Measurements from ENCODE around the gene CYB5A.
A peak's percentile ranks its signal among the peaks of the same experiment; 100 is the strongest.
"Not testable (repeated sequence)": the region's sequence is repeated elsewhere in the genome, so short reads cannot be mapped to it uniquely, and the experiment has no call there.

Gene CYB5A

GRCh38 chr18:74285583-74285982 is 6.2 kb downstream of the CYB5A start:
- not testable (repeated sequence) for H3K27ac ChIP-seq (ENCODE audit: low read depth, low read length); H3K4me3 ChIP-seq (ENCODE audit: low read depth, low read length); H3K36me3 ChIP-seq (ENCODE audit: control insufficient read depth, insufficient read depth, low read length); H3K27me3 ChIP-seq (ENCODE audit: control insufficient read depth, insufficient read depth, low read length); H3K9me3 ChIP-seq (ENCODE audit: control insufficient read depth, insufficient read depth, low read depth, low read length); H3K9ac ChIP-seq (ENCODE audit: low read length)
- peaks cover 70% of the 10 kb centered on the region for H3K4me1 ChIP-seq (ENCODE audit: control insufficient read depth, insufficient read depth, low read length)

GRCh38 chr18:74284980-74285355 is 6.8 kb downstream of the CYB5A start:
- H3K36me3 ChIP-seq (ENCODE audit: control insufficient read depth, insufficient read depth, low read length): peaks cover 5% of the 10 kb centered on the region; the same call in 1 of the 2 replicates
- no peaks in the 10 kb centered on the region for H3K9me3 ChIP-seq (ENCODE audit: control insufficient read depth, insufficient read depth, low read depth, low read length)
- H3K4me3 ChIP-seq (ENCODE audit: low read depth, low read length): no peak overlapping the region
- no peak overlapping the region for H3K27ac ChIP-seq (ENCODE audit: low read depth, low read length)
- H3K9ac ChIP-seq (ENCODE audit: low read length): no peak overlapping the region
- peaks cover 72% of the 10 kb centered on the region for H3K4me1 ChIP-seq (ENCODE audit: control insufficient read depth, insufficient read depth, low read length)
- no peaks in the 10 kb centered on the region for H3K27me3 ChIP-seq (ENCODE audit: control insufficient read depth, insufficient read depth, low read length)

GRCh38 chr18:74284191-74284979 is 7.4 kb downstream of the CYB5A start:
- H3K36me3 ChIP-seq (ENCODE audit: control insufficient read depth, insufficient read depth, low read length): peaks cover 5% of the 10 kb centered on the region; the same call in 1 of the 2 replicates
- no peak overlapping the region for H3K9ac ChIP-seq (ENCODE audit: low read length)
- H3K4me3 ChIP-seq (ENCODE audit: low read depth, low read length): no peak overlapping the region
- no peaks in the 10 kb centered on the region for H3K9me3 ChIP-seq (ENCODE audit: control insufficient read depth, insufficient read depth, low read depth, low read length)
- no peak overlapping the region for H3K27ac ChIP-seq (ENCODE audit: low read depth, low read length)
- H3K4me1 ChIP-seq (ENCODE audit: control insufficient read depth, insufficient read depth, low read length): peaks cover 72% of the 10 kb centered on the region
- H3K27me3 ChIP-seq (ENCODE audit: control insufficient read depth, insufficient read depth, low read length): no peaks in the 10 kb centered on the region

- Histone ChIP-seq H3K4me1 (ENCODE audit: control insufficient read depth, insufficient read depth, low read length) (peaks cover 65% of the 10 kb centered on the region), H3K9me3 (ENCODE audit: control insufficient read depth, insufficient read depth, low read depth, low read length) (no peaks in the 10 kb centered on the region), H3K36me3 (ENCODE audit: control insufficient read depth, insufficient read depth, low read length) (peaks cover 7% of the 10 kb centered on the region; the same call in 1 of the 2 replicates), H3K9ac (ENCODE audit: low read length) (peak overlapping the region; percentile 9), H3K27ac (ENCODE audit: low read depth, low read length) (peak overlapping the region; percentile 16; the same call in 1 of the 2 replicates), H3K4me3 (ENCODE audit: low read depth, low read length) (no peak overlapping the region), H3K27me3 (ENCODE audit: control insufficient read depth, insufficient read depth, low read length) (no peaks in the 10 kb centered on the region)
Measured at GRCh38 chr18:74283646-74284045, 8.1 kb downstream of the CYB5A start.

- Histone ChIP-seq H3K4me1 (ENCODE audit: control insufficient read depth, insufficient read depth, low read length) (peaks cover 58% of the 10 kb centered on the region), H3K4me3 (ENCODE audit: low read depth, low read length) (no peak overlapping the region), H3K9me3 (ENCODE audit: control insufficient read depth, insufficient read depth, low read depth, low read length) (no peaks in the 10 kb centered on the region), H3K27me3 (ENCODE audit: control insufficient read depth, insufficient read depth, low read length) (no peaks in the 10 kb centered on the region), H3K36me3 (ENCODE audit: control insufficient read depth, insufficient read depth, low read length) (peaks cover 12% of the 10 kb centered on the region; the same call in 1 of the 2 replicates), H3K27ac (ENCODE audit: low read depth, low read length) (peak overlapping the region; percentile 59; the same call in 1 of the 2 replicates), H3K9ac (ENCODE audit: low read length) (peak overlapping the region; percentile 55)
Measured at GRCh38 chr18:74282755-74283554, 8.8 kb downstream of the CYB5A start.

- Histone ChIP-seq H3K4me3 (ENCODE audit: low read depth, low read length) (no peak overlapping the region), H3K36me3 (ENCODE audit: control insufficient read depth, insufficient read depth, low read length) (peaks cover 19% of the 10 kb centered on the region; the same call in 1 of the 2 replicates), H3K27ac (ENCODE audit: low read depth, low read length) (peak overlapping the region; percentile 59; the same call in 1 of the 2 replicates), H3K9me3 (ENCODE audit: control insufficient read depth, insufficient read depth, low read depth, low read length) (no peaks in the 10 kb centered on the region; the same call in 1 of the 2 replicates), H3K4me1 (ENCODE audit: control insufficient read depth, insufficient read depth, low read length) (peaks cover 51% of the 10 kb centered on the region), H3K9ac (ENCODE audit: low read length) (peak overlapping the region; percentile 55), H3K27me3 (ENCODE audit: control insufficient read depth, insufficient read depth, low read length) (no peaks in the 10 kb centered on the region)
Measured at GRCh38 chr18:74281980-74282754, 9.6 kb downstream of the CYB5A start.

- H3K4me3 ChIP-seq (ENCODE audit: low read depth, low read length): peak overlapping the region; percentile 3; the same call in 1 of the 2 replicates
- no peaks in the 10 kb centered on the region; the same call in 1 of the 2 replicates for H3K9me3 ChIP-seq (ENCODE audit: control insufficient read depth, insufficient read depth, low read depth, low read length)
- H3K4me1 ChIP-seq (ENCODE audit: control insufficient read depth, insufficient read depth, low read length): peaks cover 50% of the 10 kb centered on the region
- H3K27me3 ChIP-seq (ENCODE audit: control insufficient read depth, insufficient read depth, low read length): no peaks in the 10 kb centered on the region
- peaks cover 24% of the 10 kb centered on the region; the same call in 1 of the 2 replicates for H3K36me3 ChIP-seq (ENCODE audit: control insufficient read depth, insufficient read depth, low read length)
- peak overlapping the region; percentile 55 for H3K9ac ChIP-seq (ENCODE audit: low read length)
- peak overlapping the region; percentile 52; the same call in 1 of the 2 replicates for H3K27ac ChIP-seq (ENCODE audit: low read depth, low read length)
Measured at GRCh38 chr18:74281011-74281979, 10.5 kb downstream of the CYB5A start.

- no peak overlapping the region for H3K4me3 ChIP-seq (ENCODE audit: low read depth, low read length)
- H3K36me3 ChIP-seq (ENCODE audit: control insufficient read depth, insufficient read depth, low read length): peaks cover 32% of the 10 kb centered on the region; the same call in 1 of the 2 replicates
- H3K27ac ChIP-seq (ENCODE audit: low read depth, low read length): no peak overlapping the region
- no peaks in the 10 kb centered on the region for H3K27me3 ChIP-seq (ENCODE audit: control insufficient read depth, insufficient read depth, low read length)
- H3K9me3 ChIP-seq (ENCODE audit: control insufficient read depth, insufficient read depth, low read depth, low read length): no peaks in the 10 kb centered on the region; the same call in 1 of the 2 replicates
- H3K9ac ChIP-seq (ENCODE audit: low read length): no peak overlapping the region
- peaks cover 36% of the 10 kb centered on the region for H3K4me1 ChIP-seq (ENCODE audit: control insufficient read depth, insufficient read depth, low read length)
Measured at GRCh38 chr18:74278983-74279382, 12.8 kb downstream of the CYB5A start.

- no peaks in the 10 kb centered on the region; the same call in 1 of the 2 replicates for H3K9me3 ChIP-seq (ENCODE audit: control insufficient read depth, insufficient read depth, low read depth, low read length)
- H3K27ac ChIP-seq (ENCODE audit: low read depth, low read length): no peak overlapping the region
- H3K27me3 ChIP-seq (ENCODE audit: control insufficient read depth, insufficient read depth, low read length): no peaks in the 10 kb centered on the region
- peaks cover 35% of the 10 kb centered on the region for H3K4me1 ChIP-seq (ENCODE audit: control insufficient read depth, insufficient read depth, low read length)
- H3K36me3 ChIP-seq (ENCODE audit: control insufficient read depth, insufficient read depth, low read length): peaks cover 38% of the 10 kb centered on the region; the same call in 1 of the 2 replicates
- no peak overlapping the region for H3K4me3 ChIP-seq (ENCODE audit: low read depth, low read length)
- H3K9ac ChIP-seq (ENCODE audit: low read length): no peak overlapping the region
Measured at GRCh38 chr18:74278058-74278457, 13.7 kb downstream of the CYB5A start.
